ENCODE data around the gene HNRNPUL1.

Gene HNRNPUL1

GRCh38 chr19:41263042-41263849, 926 bp upstream of the HNRNPUL1 start:
- peak overlapping the region; percentile 63 for H3K4me3 ChIP-seq (ENCODE audit: low read depth, low read length)
- DNase-seq: peak; percentile 80
- TF ChIP-seq CTCF (IDR thresholded peaks at IDR 0.05; ENCODE audit: low read depth, low read length, missing control alignments): no peak
- peaks cover 31% of the 10 kb centered on the region for H3K36me3 ChIP-seq (replicated peaks)
- in situ Hi-C loops (cut with HindIII; ENCODE audit: low pct_ligation_motif_present, low sequenced_read_pairs): no loop called here
- H3K27me3 ChIP-seq (replicated peaks): no peaks in the 10 kb centered on the region
- H3K27ac ChIP-seq: peak overlapping the region; percentile 98

GRCh38 chr19:41264581-41265394, 616 bp downstream of the HNRNPUL1 start:
- Histone ChIP-seq H3K27ac (peak overlapping the region; percentile 99), H3K4me3 (ENCODE audit: low read depth, low read length) (peak overlapping the region; percentile 90), H3K36me3 (replicated peaks) (peaks cover 29% of the 10 kb centered on the region), H3K27me3 (replicated peaks) (no peaks in the 10 kb centered on the region)
- in situ Hi-C loops (cut with HindIII; ENCODE audit: low pct_ligation_motif_present, low sequenced_read_pairs): no loop called here
- peak; percentile 16 for DNase-seq
- no peak for TF ChIP-seq CTCF (IDR thresholded peaks at IDR 0.05; ENCODE audit: low read depth, low read length, missing control alignments)

- in situ Hi-C loops (cut with HindIII; ENCODE audit: low pct_ligation_motif_present, low sequenced_read_pairs): no loop called here
- H3K4me3 ChIP-seq (ENCODE audit: low read depth, low read length): peak overlapping the region; percentile 90
- no peak for TF ChIP-seq CTCF (IDR thresholded peaks at IDR 0.05; ENCODE audit: low read depth, low read length, missing control alignments)
- no peaks in the 10 kb centered on the region for H3K27me3 ChIP-seq (replicated peaks)
- H3K27ac ChIP-seq: peak overlapping the region; percentile 99
- H3K36me3 ChIP-seq (replicated peaks): peaks cover 28% of the 10 kb centered on the region
- peak; percentile 45 for DNase-seq
These were observed 1.4 kb downstream of the HNRNPUL1 start for GRCh38 chr19:41265395-41266153.

- Histone ChIP-seq H3K27ac (no peak overlapping the region), H3K27me3 (replicated peaks) (no peaks in the 10 kb centered on the region), H3K4me3 (ENCODE audit: low read depth, low read length) (no peak overlapping the region), H3K36me3 (replicated peaks) (peaks cover 54% of the 10 kb centered on the region)
- in situ Hi-C loops (cut with HindIII; ENCODE audit: low pct_ligation_motif_present, low sequenced_read_pairs): no loop called here
- no peak for DNase-seq
- TF ChIP-seq CTCF (IDR thresholded peaks at IDR 0.05; ENCODE audit: low read depth, low read length, missing control alignments): no peak
These were observed 4.9 kb downstream of the HNRNPUL1 start for GRCh38 chr19:41269055-41269454.

GRCh38 chr19:41269571-41269970, 5.4 kb downstream of the HNRNPUL1 start:
- H3K27ac ChIP-seq: no peak overlapping the region
- in situ Hi-C loops (cut with HindIII; ENCODE audit: low pct_ligation_motif_present, low sequenced_read_pairs): no loop called here
- H3K36me3 ChIP-seq (replicated peaks): peaks cover 60% of the 10 kb centered on the region
- no peak overlapping the region for H3K4me3 ChIP-seq (ENCODE audit: low read depth, low read length)
- no peak for DNase-seq
- no peaks in the 10 kb centered on the region for H3K27me3 ChIP-seq (replicated peaks)
- TF ChIP-seq CTCF (IDR thresholded peaks at IDR 0.05; ENCODE audit: low read depth, low read length, missing control alignments): no peak
